GM21723 (cell line): ENCODE data around the gene RAD51.

Source experiments
- ATAC-seq: cut with Tn5 transposase; IDR thresholded peaks from one replicate; pipeline ENCODE4 v1.9.1; 2021; ENCODE audit warnings: mild to moderate bottlenecking, moderate library complexity; ENCODE audit not compliant: unreplicated experiment

The RAD51 gene

GRCh38 chr15:40759961-40760360, 65.0 kb downstream of the RAD51 start:
- ATAC-seq, result no peak

GRCh38 chr15:40762919-40763800, 68.2 kb downstream of the RAD51 start:
- no peak for ATAC-seq

- peak; percentile 56 for ATAC-seq
Measured at GRCh38 chr15:40763801-40764628, 69.0 kb downstream of the RAD51 start, which contains the start of gene GCHFR. GCHFR (plus strand) TSS chr15:40764068; CDS start chr15:40764181, 113 bp downstream.

GRCh38 chr15:40764629-40765103, 69.7 kb downstream of the RAD51 start:
- ATAC-seq, result no peak

GRCh38 chr15:40766194-40766815, 71.3 kb downstream of the RAD51 start:
- no peak for ATAC-seq

GRCh38 chr15:40766906-40767837, 72.2 kb downstream of the RAD51 start:
- no peak for ATAC-seq

GRCh38 chr15:40767838-40768500, 73.0 kb downstream of the RAD51 start:
- ATAC-seq, result no peak

GRCh38 chr15:40768521-40769273, 73.7 kb downstream of the RAD51 start:
- ATAC-seq, result peak; percentile 3

- peak; percentile 42 for ATAC-seq
Measured at GRCh38 chr15:40769274-40770146, 74.5 kb downstream of the RAD51 start, which contains the start of gene C15orf62. C15orf62 (plus strand) TSS chr15:40769980; CDS start chr15:40770496, 516 bp downstream.

- no peak for ATAC-seq
Measured at GRCh38 chr15:40770147-40770721, 75.3 kb downstream of the RAD51 start.

- ATAC-seq, result no peak
Measured at GRCh38 chr15:40771242-40771641, 76.3 kb downstream of the RAD51 start.

- no peak for ATAC-seq
Measured at GRCh38 chr15:40772014-40772413, 77.0 kb downstream of the RAD51 start.

- ATAC-seq, result no peak
Measured at GRCh38 chr15:40773496-40773895, 78.5 kb downstream of the RAD51 start.

GRCh38 chr15:40773902-40774301, 78.9 kb downstream of the RAD51 start:
- no peak for ATAC-seq

GRCh38 chr15:40775007-40775406, 80.0 kb downstream of the RAD51 start:
- no peak for ATAC-seq

GRCh38 chr15:40775740-40776536, 81.0 kb downstream of the RAD51 start:
- ATAC-seq, result no peak
